ENCODE data around the gene MICU1.

The MICU1 gene

GRCh38 chr10:72414642-72415041 lies 211.2 kb downstream of the MICU1 start:
- TF ChIP-seq TAF1 (IDR thresholded peaks at IDR 0.05; ENCODE audit: low read depth) (no peak), NFIC (IDR thresholded peaks at IDR 0.05) (no peak), ZBTB7A (IDR thresholded peaks at IDR 0.05; ENCODE audit: low read depth) (no peak), CREB1 (IDR thresholded peaks at IDR 0.05; ENCODE audit: low read depth) (no peak), RAD21 (IDR thresholded peaks at IDR 0.05; ENCODE audit: low read depth) (no peak), MAX (IDR thresholded peaks at IDR 0.05) (no peak)

- TF ChIP-seq CREB1 (IDR thresholded peaks at IDR 0.05; ENCODE audit: low read depth): no peak
- TF ChIP-seq REST (IDR thresholded peaks at IDR 0.05; ENCODE audit: low read depth): no peak
Observed at GRCh38 chr10:72409167-72409566, 216.7 kb downstream of the MICU1 start.

- TF ChIP-seq TCF12 (IDR thresholded peaks at IDR 0.05; ENCODE audit: low read depth) (no peak), CEBPB (IDR thresholded peaks at IDR 0.05) (no peak), FOXM1 (IDR thresholded peaks at IDR 0.05; ENCODE audit: borderline replicate concordance, low read depth) (no peak), RAD21 (IDR thresholded peaks at IDR 0.05; ENCODE audit: low read depth) (no peak)
Observed at GRCh38 chr10:72407927-72408600, 217.8 kb downstream of the MICU1 start.

- TF ChIP-seq REST (IDR thresholded peaks at IDR 0.05; ENCODE audit: low read depth) (no peak), EP300 (IDR thresholded peaks at IDR 0.05; ENCODE audit: borderline replicate concordance) (no peak), CEBPB (IDR thresholded peaks at IDR 0.05) (no peak), ZBTB7A (IDR thresholded peaks at IDR 0.05; ENCODE audit: low read depth) (no peak), YY1 (IDR thresholded peaks at IDR 0.05; ENCODE audit: low read depth) (no peak), TEAD4 (IDR thresholded peaks at IDR 0.05) (no peak), USF1 (IDR thresholded peaks at IDR 0.05) (no peak), TCF12 (IDR thresholded peaks at IDR 0.05; ENCODE audit: low read depth) (no peak), MAX (IDR thresholded peaks at IDR 0.05) (no peak), FOXM1 (IDR thresholded peaks at IDR 0.05; ENCODE audit: borderline replicate concordance, low read depth) (no peak), CREB1 (IDR thresholded peaks at IDR 0.05; ENCODE audit: low read depth) (no peak), RAD21 (IDR thresholded peaks at IDR 0.05; ENCODE audit: low read depth) (no peak), NFIC (IDR thresholded peaks at IDR 0.05) (no peak), TAF1 (IDR thresholded peaks at IDR 0.05; ENCODE audit: low read depth) (no peak), EGR1 (IDR thresholded peaks at IDR 0.05) (no peak)
Observed at GRCh38 chr10:72407471-72407870, 218.4 kb downstream of the MICU1 start.

GRCh38 chr10:72392571-72392970 lies 233.3 kb downstream of the MICU1 start:
- TF ChIP-seq YY1 (IDR thresholded peaks at IDR 0.05; ENCODE audit: low read depth) (no peak), TCF12 (IDR thresholded peaks at IDR 0.05; ENCODE audit: low read depth) (no peak), RAD21 (IDR thresholded peaks at IDR 0.05; ENCODE audit: low read depth) (no peak), FOXM1 (IDR thresholded peaks at IDR 0.05; ENCODE audit: borderline replicate concordance, low read depth) (no peak), TAF1 (IDR thresholded peaks at IDR 0.05; ENCODE audit: low read depth) (no peak), CREB1 (IDR thresholded peaks at IDR 0.05; ENCODE audit: low read depth) (no peak), USF1 (IDR thresholded peaks at IDR 0.05) (no peak), CEBPB (IDR thresholded peaks at IDR 0.05) (no peak)

- TF ChIP-seq TCF12 (IDR thresholded peaks at IDR 0.05; ENCODE audit: low read depth) (no peak), YY1 (IDR thresholded peaks at IDR 0.05; ENCODE audit: low read depth) (no peak), ZBTB7A (IDR thresholded peaks at IDR 0.05; ENCODE audit: low read depth) (no peak), EP300 (IDR thresholded peaks at IDR 0.05; ENCODE audit: borderline replicate concordance) (no peak)
Observed at GRCh38 chr10:72390764-72391163, 235.1 kb downstream of the MICU1 start.

GRCh38 chr10:72389716-72390115 lies 236.2 kb downstream of the MICU1 start:
- no peak for TF ChIP-seq REST (IDR thresholded peaks at IDR 0.05; ENCODE audit: low read depth)
- TF ChIP-seq TEAD4 (IDR thresholded peaks at IDR 0.05): no peak
- TF ChIP-seq TCF12 (IDR thresholded peaks at IDR 0.05; ENCODE audit: low read depth): no peak
- TF ChIP-seq TAF1 (IDR thresholded peaks at IDR 0.05; ENCODE audit: low read depth): no peak
- no peak for TF ChIP-seq NFIC (IDR thresholded peaks at IDR 0.05)
- TF ChIP-seq CEBPB (IDR thresholded peaks at IDR 0.05): no peak

All from Ishikawa (cell line).